SK-N-SH (cell line): ENCODE results near the gene TUT1. TPM values are rescaled to one million over a fixed set of nuclear protein-coding genes. Genes with fewer than 3 reads are reported as not detected.
A peak's percentile ranks its signal among the peaks of the same experiment; 100 is the strongest.
"Not testable (repeated sequence)": the region's sequence is repeated elsewhere in the genome, so short reads cannot be mapped to it uniquely, and the experiment has no call there.

Experiments used
- CTCF ChIA-PET: fragments of 300-600, 350-600 bp; formaldehyde crosslinking; extraction: SDS; loops from one replicate; lab custom pipeline; 2021; lab: Yijun Ruan, JAX
- POLR2A ChIA-PET: fragments of 350-600 bp; sonication (Branson Sonifier 250); formaldehyde crosslinking; extraction: SDS; loops from one replicate; lab custom pipeline; 2020; ENCODE audit warnings: antibody characterized with exemption, inconsistent platforms; lab: Yijun Ruan, JAX
- DNase-seq: peaks from one replicate; pipeline ENCODE4 v3.0.0; 2012
- H2AFZ ChIP-seq: fragments of 200-600 bp; sonication (generic); 2 replicates; pipeline ENCODE4 v1.8.1; 2016; ENCODE audit warnings: antibody characterized with exemption, mild to moderate bottlenecking, low read depth
- H3F3A ChIP-seq: fragments of 200-600 bp; sonication (generic); replicated peaks from 2 replicates; pipeline ENCODE3; 2016; ENCODE audit warnings: antibody characterized with exemption, mild to moderate bottlenecking; ENCODE audit not compliant: insufficient read depth
- H3K27ac ChIP-seq, 2 experiments: fragments of 200-500 bp in 1 of 2; fragments of 200-600 bp in 1 of 2; sonication (Bioruptor generic) in 1 of 2; sonication (generic), shearing (Covaris generic) in 1 of 2; 2 replicates each; pipeline versions ENCODE4 v1.5.1 to v1.6.1; 2014 to 2016; ENCODE audit warnings: low read depth in 2 of 2, inconsistent platforms in 1 of 2, low read length in 1 of 2, mild to moderate bottlenecking in 1 of 2, mixed read lengths in 1 of 2
- H3K27me3 ChIP-seq: fragments of 200-600 bp; sonication (generic), shearing (Covaris generic); 2 replicates; pipeline ENCODE4 v1.6.1; 2016; ENCODE audit warnings: mixed run types; ENCODE audit not compliant: insufficient read depth
- H3K36me3 ChIP-seq, 2 experiments: fragments of 200-500 bp in 1 of 2; fragments of 200-600 bp in 1 of 2; sonication (Bioruptor generic) in 1 of 2; sonication (generic) in 1 of 2; replicated peaks in 1 of 2; 2 replicates each; pipeline versions ENCODE3 to v1.5.1; 2014 to 2016; ENCODE audit warnings: low read length in 1 of 2, mild to moderate bottlenecking in 1 of 2; ENCODE audit not compliant: insufficient read depth in 2 of 2, control insufficient read depth in 1 of 2
- H3K4me1 ChIP-seq, 2 experiments: fragments of 200-500 bp in 1 of 2; fragments of 200-600 bp in 1 of 2; sonication (Bioruptor generic) in 1 of 2; sonication (generic), shearing (Covaris generic) in 1 of 2; 2 replicates each; pipeline versions ENCODE4 v1.5.1 to v1.6.1; 2014 to 2016; ENCODE audit warnings: low read depth in 1 of 2, low read length in 1 of 2, mixed run types in 1 of 2; ENCODE audit not compliant: insufficient read depth in 2 of 2, control insufficient read depth in 1 of 2
- H3K4me2 ChIP-seq: fragments of 200-600 bp; sonication (generic), shearing (Covaris generic); 2 replicates; pipeline ENCODE4 v1.6.1; 2017; ENCODE audit warnings: mixed run types
- H3K4me3 ChIP-seq, 2 experiments: fragments of 200-500 bp in 1 of 2; fragments of 200-600 bp in 1 of 2; sonication (Bioruptor generic) in 1 of 2; sonication (generic), shearing (Covaris generic) in 1 of 2; 2 replicates each; pipeline versions ENCODE4 v1.5.1 to v1.8.1; 2014 to 2016; ENCODE audit warnings: low read depth in 2 of 2, inconsistent platforms in 1 of 2, low read length in 1 of 2, mild to moderate bottlenecking in 1 of 2, mixed read lengths in 1 of 2, moderate library complexity in 1 of 2
- H3K79me2 ChIP-seq: fragments of 200-600 bp; sonication (generic); 2 replicates; pipeline ENCODE4 v1.8.1; 2017; ENCODE audit warnings: mild to moderate bottlenecking; ENCODE audit not compliant: insufficient read depth
- H3K9ac ChIP-seq: fragments of 200-600 bp; sonication (generic); 2 replicates; pipeline ENCODE4 v1.6.1; 2017; ENCODE audit warnings: mixed run types
- H3K9me2 ChIP-seq: fragments of 200-600 bp; sonication (generic); 2 replicates; pipeline ENCODE4 v1.6.1; 2017; ENCODE audit warnings: mixed run types
- H3K9me3 ChIP-seq: fragments of 200-600 bp; sonication (generic); 2 replicates; pipeline ENCODE4 v1.6.1; 2017; ENCODE audit warnings: mixed run types, mild to moderate bottlenecking, moderate library complexity
- H4K20me1 ChIP-seq: fragments of 200-600 bp; sonication (generic); 2 replicates; pipeline ENCODE4 v1.6.1; 2017; ENCODE audit warnings: mild to moderate bottlenecking, mixed run types; ENCODE audit not compliant: insufficient read depth
- ELF1 ChIP-seq: IDR thresholded peaks from 2 replicates; pipeline ENCODE4 v1.4.0; 2012
- EZH2phosphoT487 ChIP-seq: fragments of 200-600 bp; sonication (generic); IDR thresholded peaks from 2 replicates; pipeline ENCODE4 v1.6.1; 2017; ENCODE audit warnings: low read depth, mixed run types, mild to moderate bottlenecking, antibody characterized with exemption, moderate library complexity, borderline replicate concordance
- FOSL2 ChIP-seq: IDR thresholded peaks from 2 replicates; pipeline ENCODE4 v1.4.0; 2012; ENCODE audit warnings: low read depth, mild to moderate bottlenecking, moderate library complexity, borderline replicate concordance
- FOXJ3 ChIP-seq: sonication (generic); formaldehyde crosslinking; IDR thresholded peaks from 2 replicates; pipeline ENCODE4 v1.5.1; 2020; ENCODE audit warnings: mild to moderate bottlenecking, missing genetic modification reagents
- FOXM1 ChIP-seq: IDR thresholded peaks from 2 replicates; pipeline ENCODE4 v1.4.0; 2012; ENCODE audit warnings: low read depth, mild to moderate bottlenecking
- MEF2A ChIP-seq: IDR thresholded peaks from 2 replicates; pipeline ENCODE4 v1.4.0; 2012; ENCODE audit warnings: low read depth, borderline replicate concordance
- MXI1 ChIP-seq: IDR thresholded peaks from 2 replicates; pipeline ENCODE4 v1.6.1; 2012; ENCODE audit warnings: mild to moderate bottlenecking, low read depth, low read length, improper control_type of control experiment
- REST ChIP-seq: IDR thresholded peaks from 2 replicates; pipeline ENCODE4 v1.6.1; 2012; ENCODE audit warnings: mild to moderate bottlenecking, low read depth, low read length, moderate library complexity
- RFX5 ChIP-seq: IDR thresholded peaks from 2 replicates; pipeline ENCODE4 v1.6.1; 2012; ENCODE audit warnings: mild to moderate bottlenecking, improper control_type of control experiment, low read length
- SIN3A ChIP-seq: IDR thresholded peaks from 2 replicates; pipeline ENCODE4 v1.6.1; 2012; ENCODE audit warnings: low read depth, mild to moderate bottlenecking, low read length, moderate library complexity, borderline replicate concordance
- TEAD4 ChIP-seq: IDR thresholded peaks from 2 replicates; pipeline ENCODE4 v1.4.0; 2012; ENCODE audit warnings: mild to moderate bottlenecking, borderline replicate concordance; ENCODE audit not compliant: insufficient read depth
- YY1 ChIP-seq: IDR thresholded peaks from 2 replicates; pipeline ENCODE4 v1.4.0; 2012; ENCODE audit warnings: low read depth, mild to moderate bottlenecking
- WGBS: methylation state at CpG from one replicate; pipeline ENCODE4 v1.1.6; 2017; ENCODE audit warnings: low lambda C conversion rate; 5-methylcytosine and 5-hydroxymethylcytosine counted together
- polyA plus RNA-seq, 3 experiments: library from polyadenylated mRNA; depleted of rRNA; stranded (reverse); fragments of >200 nt; gene quantifications; 2 replicates each; pipeline ENCODE4 v1.2.3, GENCODE V29; 2012
- TF ChIP-seq, protein P1 (sequence below): fragments of 200-600 bp; sonication (generic); IDR thresholded peaks from 2 replicates; pipeline ENCODE4 v1.6.1; 2017; ENCODE audit warnings: antibody characterized with exemption, mild to moderate bottlenecking, moderate library complexity
- TF ChIP-seq, protein P2 (sequence below): fragments of 150-350 bp; IDR thresholded peaks from 2 replicates; pipeline ENCODE4 v1.6.1; 2017; ENCODE audit warnings: antibody characterized with exemption, low read length, low read depth, borderline replicate concordance
- TF ChIP-seq, protein P3 (sequence below): fragments of 150-350 bp; IDR thresholded peaks from 2 replicates; pipeline ENCODE4 v1.6.1; 2016; ENCODE audit warnings: mild to moderate bottlenecking, low read depth, low read length
- TF ChIP-seq, protein P4 (sequence below): IDR thresholded peaks from 2 replicates; pipeline ENCODE4 v1.4.0; 2012; ENCODE audit warnings: low read depth, borderline replicate concordance

Gene TUT1
- polyA plus RNA-seq, 1 of the 3 experiments (the other 2 are of a cell fraction): 27.3 TPM

- H3K27ac ChIP-seq: peak overlapping the region in 1 of 2 experiments; percentile 80; a peak in 2 of 4 replicates
- POLR2A ChIA-PET: not testable (repeated sequence)
Observed at GRCh38 chr11:62561677-62562230, 29.6 kb downstream of the TUT1 start.

GRCh38 chr11:62560566-62561103 is 30.7 kb downstream of the TUT1 start:
- H3K4me2 ChIP-seq: peak overlapping the region; percentile 61
- no peak overlapping the region for H2AFZ ChIP-seq
- H3K27ac ChIP-seq: peak overlapping the region; percentile 56 to 80
- ChIA-PET CTCF (interaction anchor here (0.7 to 11.8 kb wide), 16 partner anchors 9 to 179 kb away, joined by 3 to 90 read pairs (median 5); partner anchors contain the start of genes AHNAK, EEF1G and TUT1), POLR2A (interaction anchor here (0.9 to 1.7 kb wide), 4 partner anchors 12 to 166 kb away, joined by 3 to 6 read pairs (median 3); partner anchors contain the start of gene TUT1)
- DNase-seq: peak; percentile 65
- WGBS: 0% methylated on average over 2 of the region's 2 CpGs
- peaks cover 83% of the 10 kb centered on the region for H3F3A ChIP-seq
- H3K4me3 ChIP-seq: no peak overlapping the region
- H3K27me3 ChIP-seq: no peaks in the 10 kb centered on the region
- H4K20me1 ChIP-seq: peaks cover 29% of the 10 kb centered on the region
- H3K36me3 ChIP-seq: peaks cover 47 to 55% of the 10 kb centered on the region in 2 experiments
- no peaks in the 10 kb centered on the region for H3K9me3 ChIP-seq
- H3K9me2 ChIP-seq: no peaks in the 10 kb centered on the region
- peaks cover 50% of the 10 kb centered on the region for H3K79me2 ChIP-seq
- peaks cover 18 to 44% of the 10 kb centered on the region in 2 experiments for H3K4me1 ChIP-seq
- peak overlapping the region; percentile 20; the same call in 1 of the 2 replicates for H3K9ac ChIP-seq
- TF ChIP-seq SIN3A (peak; percentile 81; the same call in 1 of the 2 replicates), EZH2phosphoT487 (no peak), MXI1 (0 out of 2 replicates have a peak, but pooled peaks have one; percentile 25), FOSL2 (peak; percentile 67; the same call in 1 of the 2 replicates), FOXJ3 (no peak), FOXM1 (no peak), ELF1 (no peak), RFX5 (no peak), YY1 (no peak), MEF2A (no peak), REST (no peak), TEAD4 (no peak; the same call in none of the 2 replicates)
- TF ChIP-seq, protein P1, sequence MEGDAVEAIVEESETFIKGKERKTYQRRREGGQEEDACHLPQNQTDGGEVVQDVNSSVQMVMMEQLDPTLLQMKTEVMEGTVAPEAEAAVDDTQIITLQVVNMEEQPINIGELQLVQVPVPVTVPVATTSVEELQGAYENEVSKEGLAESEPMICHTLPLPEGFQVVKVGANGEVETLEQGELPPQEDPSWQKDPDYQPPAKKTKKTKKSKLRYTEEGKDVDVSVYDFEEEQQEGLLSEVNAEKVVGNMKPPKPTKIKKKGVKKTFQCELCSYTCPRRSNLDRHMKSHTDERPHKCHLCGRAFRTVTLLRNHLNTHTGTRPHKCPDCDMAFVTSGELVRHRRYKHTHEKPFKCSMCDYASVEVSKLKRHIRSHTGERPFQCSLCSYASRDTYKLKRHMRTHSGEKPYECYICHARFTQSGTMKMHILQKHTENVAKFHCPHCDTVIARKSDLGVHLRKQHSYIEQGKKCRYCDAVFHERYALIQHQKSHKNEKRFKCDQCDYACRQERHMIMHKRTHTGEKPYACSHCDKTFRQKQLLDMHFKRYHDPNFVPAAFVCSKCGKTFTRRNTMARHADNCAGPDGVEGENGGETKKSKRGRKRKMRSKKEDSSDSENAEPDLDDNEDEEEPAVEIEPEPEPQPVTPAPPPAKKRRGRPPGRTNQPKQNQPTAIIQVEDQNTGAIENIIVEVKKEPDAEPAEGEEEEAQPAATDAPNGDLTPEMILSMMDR: peak; percentile 87
- TF ChIP-seq, protein P2, sequence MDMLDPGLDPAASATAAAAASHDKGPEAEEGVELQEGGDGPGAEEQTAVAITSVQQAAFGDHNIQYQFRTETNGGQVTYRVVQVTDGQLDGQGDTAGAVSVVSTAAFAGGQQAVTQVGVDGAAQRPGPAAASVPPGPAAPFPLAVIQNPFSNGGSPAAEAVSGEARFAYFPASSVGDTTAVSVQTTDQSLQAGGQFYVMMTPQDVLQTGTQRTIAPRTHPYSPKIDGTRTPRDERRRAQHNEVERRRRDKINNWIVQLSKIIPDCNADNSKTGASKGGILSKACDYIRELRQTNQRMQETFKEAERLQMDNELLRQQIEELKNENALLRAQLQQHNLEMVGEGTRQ: no peak
- TF ChIP-seq, protein P3, sequence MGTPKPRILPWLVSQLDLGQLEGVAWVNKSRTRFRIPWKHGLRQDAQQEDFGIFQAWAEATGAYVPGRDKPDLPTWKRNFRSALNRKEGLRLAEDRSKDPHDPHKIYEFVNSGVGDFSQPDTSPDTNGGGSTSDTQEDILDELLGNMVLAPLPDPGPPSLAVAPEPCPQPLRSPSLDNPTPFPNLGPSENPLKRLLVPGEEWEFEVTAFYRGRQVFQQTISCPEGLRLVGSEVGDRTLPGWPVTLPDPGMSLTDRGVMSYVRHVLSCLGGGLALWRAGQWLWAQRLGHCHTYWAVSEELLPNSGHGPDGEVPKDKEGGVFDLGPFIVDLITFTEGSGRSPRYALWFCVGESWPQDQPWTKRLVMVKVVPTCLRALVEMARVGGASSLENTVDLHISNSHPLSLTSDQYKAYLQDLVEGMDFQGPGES: no peak
- TF ChIP-seq, protein P4, sequence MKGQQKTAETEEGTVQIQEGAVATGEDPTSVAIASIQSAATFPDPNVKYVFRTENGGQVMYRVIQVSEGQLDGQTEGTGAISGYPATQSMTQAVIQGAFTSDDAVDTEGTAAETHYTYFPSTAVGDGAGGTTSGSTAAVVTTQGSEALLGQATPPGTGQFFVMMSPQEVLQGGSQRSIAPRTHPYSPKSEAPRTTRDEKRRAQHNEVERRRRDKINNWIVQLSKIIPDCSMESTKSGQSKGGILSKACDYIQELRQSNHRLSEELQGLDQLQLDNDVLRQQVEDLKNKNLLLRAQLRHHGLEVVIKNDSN: no peak

More at GRCh38 chr11:62561677-62562230, 29.6 kb downstream of the TUT1 start:
- not testable (repeated sequence) for H2AFZ ChIP-seq, H3K4me3 ChIP-seq, DNase-seq, H3K9me2 ChIP-seq, H3K27me3 ChIP-seq, H3K9ac ChIP-seq, H3K9me3 ChIP-seq, H3K4me2 ChIP-seq
- Histone ChIP-seq H3K4me1 (peaks cover 7 to 35% of the 10 kb centered on the region in 2 experiments; a peak in 3 of 4 replicates), H3K36me3 (peaks cover 58 to 66% of the 10 kb centered on the region in 2 experiments), H3K79me2 (peaks cover 62% of the 10 kb centered on the region), H3F3A (peaks cover 78% of the 10 kb centered on the region), H4K20me1 (peaks cover 31% of the 10 kb centered on the region)
- WGBS: 87% methylated on average over 3 of the region's 3 CpGs
- CTCF ChIA-PET: interaction anchor here (0.9 to 11.8 kb wide), 4 partner anchors 8 to 22 kb away, joined by 5 to 90 read pairs (median 8); partner anchors contain the start of gene EEF1G
